Stomach (tissue), 9 donors: ENCODE measurements around the gene IBTK. TPM values are rescaled to one million over a fixed set of nuclear protein-coding genes. Genes with fewer than 3 reads are reported as not detected.

ENCODE experiments used
- DNase-seq, 2 donors: peaks; one replicate each; pipeline versions ENCODE4 v3.0.0 to v3.0.0-alpha.2; 2013 to 2019
- H3K27ac ChIP-seq, 5 donors: fragments of 200-600 bp in 4 of 5; sonication (generic) in 4 of 5; one replicate each; pipeline ENCODE4 v1.5.1; 2013 to 2019; ENCODE audit warnings: mild to moderate bottlenecking in 1 of 5, moderate library complexity in 1 of 5
- H3K27me3 ChIP-seq, 3 donors: fragments of 200-600 bp; sonication (generic); one replicate each; pipeline ENCODE4 v1.5.1; 2017 to 2019; ENCODE audit warnings: mixed run types in 1 of 3
- H3K36me3 ChIP-seq, 4 donors: fragments of 200-600 bp; sonication (generic); 1 replicate in 3 of 4; 2 replicates in 1 of 4; pipeline ENCODE4 v1.5.1; 2016 to 2019
- H3K4me1 ChIP-seq, 4 donors: fragments of 200-600 bp; sonication (generic); one replicate each; pipeline ENCODE4 v1.5.1; 2016 to 2019
- H3K4me3 ChIP-seq, 4 donors: fragments of 200-600 bp; sonication (generic) in 3 of 4; one replicate each; pipeline ENCODE4 v1.5.1; 2016 to 2019; ENCODE audit warnings: mild to moderate bottlenecking in 1 of 4
- H3K9me3 ChIP-seq, 4 donors: fragments of 200-600 bp; sonication (generic); one replicate each; pipeline ENCODE4 v1.5.1; 2016 to 2019
- EP300 ChIP-seq: sonication (generic); formaldehyde crosslinking; IDR thresholded peaks from one replicate; pipeline ENCODE4 v1.6.1; 2017; ENCODE audit warnings: antibody characterized with exemption
- POLR2A ChIP-seq, 4 donors: fragments of 450-650 bp; IDR thresholded peaks; one replicate each; pipeline ENCODE4 v1.6.1; 2016; ENCODE audit warnings: antibody characterized with exemption in 4 of 4, control low read depth in 2 of 4, mild to moderate bottlenecking in 1 of 4, moderate library complexity in 1 of 4
- POLR2AphosphoS5 ChIP-seq, 3 donors: sonication (generic); formaldehyde crosslinking; IDR thresholded peaks; one replicate each; pipeline ENCODE4 v1.6.1; 2016; ENCODE audit warnings: antibody characterized with exemption in 3 of 3
- WGBS, 5 donors: extraction: QIAGEN DNeasy Blood & Tissue Kit in 3 of 5; methylation state at CpG; one replicate each; pipeline versions ENCODE4 v1.1.5 to v1.1.7; 2013 to 2018; 5-methylcytosine and 5-hydroxymethylcytosine counted together
- intact Hi-C: fragments of 100-400 bp; cut with DNase I; formaldehyde crosslinking; loops from one replicate; pipeline ENCODE4 v1.15.1; 2023; ENCODE audit warnings: low total_unique reads
- polyA plus RNA-seq, 3 donors: library from polyadenylated mRNA; stranded (reverse); fragments of 200-250 nt; gene quantifications; one replicate each; pipeline ENCODE4 v1.2.3, GENCODE V29; 2013
- total RNA-seq, 5 donors: library from RNA; depleted of rRNA; stranded (reverse); fragments of >200 nt; gene quantifications; one replicate each; pipeline versions ENCODE4 v1.1.0 to v1.2.3, GENCODE V29; 2014 to 2016
- TF ChIP-seq, protein P1 (sequence below), 7 experiments: fragments of 450-650 bp in 4 of 7; fragments of 200-600 bp in 3 of 7; sonication (generic) in 3 of 7; IDR thresholded peaks; one replicate each; pipeline ENCODE4 v1.5.1; 2016 to 2019; ENCODE audit warnings: antibody characterized with exemption in 7 of 7, control low read depth in 2 of 7, mild to moderate bottlenecking in 1 of 7
- donor health status: healthy with polysubstance abuse.
- donor health status: Bipolar disorder and iron deficiency.
- donor health status: healthy.

Gene IBTK
- total and polyA plus RNA-seq, 8 donors: 15.9 to 93.4 (median 31.1) TPM

DNA sequence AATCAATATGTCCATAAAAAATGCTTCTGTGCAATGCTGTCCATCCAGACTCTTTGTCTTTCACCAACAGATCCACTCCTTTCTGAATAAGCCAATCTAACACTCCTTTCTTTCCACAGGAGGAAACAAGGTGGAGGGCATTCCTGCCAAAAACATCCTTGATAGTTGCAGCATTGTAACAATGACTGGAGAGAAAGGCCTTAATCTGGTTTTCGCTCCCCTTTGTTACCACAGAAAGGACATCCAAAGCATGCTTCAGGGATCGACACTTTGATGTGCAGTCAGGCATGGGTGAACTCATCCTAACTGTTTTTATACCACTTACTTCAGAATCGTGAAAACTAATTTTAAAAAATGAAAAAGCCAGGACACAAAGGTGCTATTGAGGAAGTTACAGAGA is 7.4 kb downstream of the IBTK start:
- no peak overlapping the region for H3K4me3 ChIP-seq
- TF ChIP-seq, protein P1, sequence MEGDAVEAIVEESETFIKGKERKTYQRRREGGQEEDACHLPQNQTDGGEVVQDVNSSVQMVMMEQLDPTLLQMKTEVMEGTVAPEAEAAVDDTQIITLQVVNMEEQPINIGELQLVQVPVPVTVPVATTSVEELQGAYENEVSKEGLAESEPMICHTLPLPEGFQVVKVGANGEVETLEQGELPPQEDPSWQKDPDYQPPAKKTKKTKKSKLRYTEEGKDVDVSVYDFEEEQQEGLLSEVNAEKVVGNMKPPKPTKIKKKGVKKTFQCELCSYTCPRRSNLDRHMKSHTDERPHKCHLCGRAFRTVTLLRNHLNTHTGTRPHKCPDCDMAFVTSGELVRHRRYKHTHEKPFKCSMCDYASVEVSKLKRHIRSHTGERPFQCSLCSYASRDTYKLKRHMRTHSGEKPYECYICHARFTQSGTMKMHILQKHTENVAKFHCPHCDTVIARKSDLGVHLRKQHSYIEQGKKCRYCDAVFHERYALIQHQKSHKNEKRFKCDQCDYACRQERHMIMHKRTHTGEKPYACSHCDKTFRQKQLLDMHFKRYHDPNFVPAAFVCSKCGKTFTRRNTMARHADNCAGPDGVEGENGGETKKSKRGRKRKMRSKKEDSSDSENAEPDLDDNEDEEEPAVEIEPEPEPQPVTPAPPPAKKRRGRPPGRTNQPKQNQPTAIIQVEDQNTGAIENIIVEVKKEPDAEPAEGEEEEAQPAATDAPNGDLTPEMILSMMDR (IDR thresholded peaks at IDR 0.05): no peak
- no peak for TF ChIP-seq EP300
- TF ChIP-seq POLR2A (IDR thresholded peaks at IDR 0.05): no peak
- no peak for TF ChIP-seq POLR2AphosphoS5 (IDR thresholded peaks at IDR 0.05)
- peaks cover 0 to 50% (median 20%) of the 10 kb centered on the region in 4 donors for H3K4me1 ChIP-seq
- DNase-seq: no peak
- H3K36me3 ChIP-seq: peaks cover 0 to 44% (median 30%) of the 10 kb centered on the region in 4 donors
- H3K27me3 ChIP-seq: no peaks in the 10 kb centered on the region
- 89 to 95% (median 92%) methylated on average over 3 of the region's 3 CpGs for WGBS, 5 donors
- intact Hi-C loops: no loop called here
- H3K9me3 ChIP-seq: no peaks in the 10 kb centered on the region
- no peak overlapping the region for H3K27ac ChIP-seq

DNA sequence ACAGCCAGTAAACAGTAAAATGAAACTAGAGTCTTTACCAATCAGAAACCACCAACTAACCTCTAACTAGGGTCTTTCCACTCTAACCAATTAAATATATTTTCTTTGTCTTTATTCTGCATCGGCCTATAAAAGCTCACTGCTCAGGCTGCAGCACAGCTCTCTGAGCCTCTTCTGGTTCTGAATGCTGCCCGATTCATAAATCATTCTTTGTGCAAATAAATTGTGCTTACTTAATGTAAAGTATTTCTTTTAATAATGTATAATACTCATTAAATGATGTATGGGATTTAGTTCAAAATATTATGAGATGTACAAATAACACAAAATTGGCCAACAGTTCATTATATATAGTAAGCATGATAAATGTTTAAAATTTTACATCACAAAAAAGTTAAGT is 7.9 kb downstream of the IBTK start:
- intact Hi-C loops: no loop called here
- no peak overlapping the region for H3K4me3 ChIP-seq
- H3K9me3 ChIP-seq: no peaks in the 10 kb centered on the region
- H3K27me3 ChIP-seq: no peaks in the 10 kb centered on the region
- H3K27ac ChIP-seq: no peak overlapping the region
- 88 to 99% (median 96%) methylated on average over 2 of the region's 2 CpGs for WGBS, 5 donors
- H3K36me3 ChIP-seq: peaks cover 0 to 50% (median 35%) of the 10 kb centered on the region in 4 donors
- TF ChIP-seq, protein P1 (IDR thresholded peaks at IDR 0.05): no peak
- TF ChIP-seq POLR2AphosphoS5 (IDR thresholded peaks at IDR 0.05): no peak
- no peak for TF ChIP-seq POLR2A (IDR thresholded peaks at IDR 0.05)
- TF ChIP-seq EP300: no peak
- H3K4me1 ChIP-seq: peaks cover 0 to 44% (median 16%) of the 10 kb centered on the region in 4 donors
- DNase-seq: no peak

DNA sequence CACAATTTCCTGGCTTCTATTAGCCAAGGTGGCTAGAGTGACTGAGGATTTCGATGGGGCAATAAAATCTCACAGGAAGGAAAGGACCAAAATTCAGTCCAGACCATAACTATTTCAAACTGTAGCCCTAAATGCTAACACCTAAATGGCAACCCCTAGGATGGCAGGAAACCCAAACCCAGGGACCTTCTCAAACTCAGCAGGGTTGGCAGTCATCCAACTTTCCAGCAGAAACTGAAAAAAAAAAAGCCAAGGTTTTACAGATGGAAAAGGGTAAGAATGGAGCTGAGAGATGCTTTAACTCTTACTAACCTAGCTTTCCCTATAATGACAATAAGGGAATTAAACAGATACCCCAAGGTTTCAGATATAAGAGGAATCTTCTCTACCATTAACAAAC is 10.5 kb downstream of the IBTK start:
- H3K27me3 ChIP-seq: no peaks in the 10 kb centered on the region
- peak in 1 of 2 donors; percentile 11 for DNase-seq
- peaks cover 0 to 37% (median 6%) of the 10 kb centered on the region in 4 donors for H3K4me1 ChIP-seq
- 38 to 79% (median 66%) methylated on average over 1 of the region's 1 CpG for WGBS, 5 donors
- H3K9me3 ChIP-seq: no peaks in the 10 kb centered on the region
- no peak overlapping the region for H3K27ac ChIP-seq
- no peak overlapping the region for H3K4me3 ChIP-seq
- TF ChIP-seq POLR2AphosphoS5 (IDR thresholded peaks at IDR 0.05): no peak
- TF ChIP-seq, protein P1 (IDR thresholded peaks at IDR 0.05): no peak
- no peak for TF ChIP-seq POLR2A (IDR thresholded peaks at IDR 0.05)
- no peak for TF ChIP-seq EP300
- peaks cover 0 to 76% (median 57%) of the 10 kb centered on the region in 4 donors for H3K36me3 ChIP-seq
- intact Hi-C loops: no loop called here

DNA sequence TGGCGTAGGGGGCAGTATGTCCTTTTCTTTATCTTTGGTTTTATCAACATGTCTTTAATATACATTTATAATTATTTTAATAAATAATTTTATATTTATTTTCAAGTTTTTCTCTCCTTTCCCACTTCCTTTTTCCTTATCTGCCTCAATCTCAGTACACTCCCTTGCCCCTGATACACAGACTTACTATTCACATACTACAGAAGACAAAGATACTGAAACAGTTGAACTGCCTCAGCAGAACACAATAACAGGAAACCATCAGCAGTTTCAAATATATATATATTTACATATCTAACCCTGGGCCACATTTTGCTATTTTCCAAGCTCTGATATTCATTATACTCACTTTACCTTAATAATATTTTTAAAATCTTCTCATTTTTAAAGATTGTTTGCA is 19.8 kb downstream of the IBTK start:
- no peaks in the 10 kb centered on the region for H3K9me3 ChIP-seq
- H3K36me3 ChIP-seq: peaks cover 19 to 90% (median 80%) of the 10 kb centered on the region in 4 donors
- no peak overlapping the region for H3K27ac ChIP-seq
- H3K4me1 ChIP-seq: peaks cover 0 to 16% (median 0%) of the 10 kb centered on the region in 4 donors
- TF ChIP-seq POLR2A (IDR thresholded peaks at IDR 0.05) (no peak), POLR2AphosphoS5 (IDR thresholded peaks at IDR 0.05) (no peak), EP300 (no peak)
- TF ChIP-seq, protein P1 (IDR thresholded peaks at IDR 0.05): no peak
- intact Hi-C loops: no loop called here
- no peak for DNase-seq
- H3K4me3 ChIP-seq: no peak overlapping the region
- H3K27me3 ChIP-seq: no peaks in the 10 kb centered on the region
- 88 to 100% (median 94%) methylated on average over 1 of the region's 1 CpG for WGBS, 5 donors
